ENCODE results near the gene WDR13. TPM values are rescaled to one million over a fixed set of nuclear protein-coding genes. Genes with fewer than 3 reads are reported as not detected.

Gene WDR13
- total RNA-seq, 2 experiments from 2014 or later, result 32.6 to 40.6 TPM

GRCh38 chrX:48580662-48581061, 16.6 kb upstream of the WDR13 start:
- peaks cover 35% of the 10 kb centered on the region for H3K36me3 Mint-ChIP-seq
- no peaks in the 10 kb centered on the region for H3K9me3 Mint-ChIP-seq
- H3K4me1 Mint-ChIP-seq, result peaks cover 18% of the 10 kb centered on the region
- no peak overlapping the region for H3K27ac Mint-ChIP-seq
- DNase-seq, result no peak
- no peaks in the 10 kb centered on the region for H3K27me3 Mint-ChIP-seq
- H3K4me3 Mint-ChIP-seq, result no peak overlapping the region

GRCh38 chrX:48584698-48585097, 12.6 kb upstream of the WDR13 start:
- Mint-ChIP-seq H3K4me1 (peaks cover 1% of the 10 kb centered on the region), H3K27me3 (no peaks in the 10 kb centered on the region), H3K9me3 (no peaks in the 10 kb centered on the region), H3K4me3 (no peak overlapping the region), H3K27ac (no peak overlapping the region), H3K36me3 (no peaks in the 10 kb centered on the region)
- no peak for DNase-seq

- H3K4me3 Mint-ChIP-seq, result no peak overlapping the region
- no peaks in the 10 kb centered on the region for H3K9me3 Mint-ChIP-seq
- H3K36me3 Mint-ChIP-seq, result no peaks in the 10 kb centered on the region
- no peak for DNase-seq
- H3K4me1 Mint-ChIP-seq, result no peaks in the 10 kb centered on the region
- H3K27me3 Mint-ChIP-seq, result no peaks in the 10 kb centered on the region
- H3K27ac Mint-ChIP-seq, result no peak overlapping the region
Observed at GRCh38 chrX:48589482-48590162, 7.7 kb upstream of the WDR13 start.

GRCh38 chrX:48590203-48591103, 6.8 kb upstream of the WDR13 start:
- H3K9me3 Mint-ChIP-seq, result no peaks in the 10 kb centered on the region

GRCh38 chrX:48591255-48591791, 6.0 kb upstream of the WDR13 start:
- no peak overlapping the region for H3K27ac Mint-ChIP-seq
- no peaks in the 10 kb centered on the region for H3K36me3 Mint-ChIP-seq
- H3K4me3 Mint-ChIP-seq, result no peak overlapping the region
- no peaks in the 10 kb centered on the region for H3K4me1 Mint-ChIP-seq
- H3K9me3 Mint-ChIP-seq, result no peaks in the 10 kb centered on the region
- no peak for DNase-seq
- no peaks in the 10 kb centered on the region for H3K27me3 Mint-ChIP-seq

More at GRCh38 chrX:48590203-48591103, 6.8 kb upstream of the WDR13 start:
- Mint-ChIP-seq H3K4me3 (no peak overlapping the region), H3K27ac (no peak overlapping the region), H3K27me3 (no peaks in the 10 kb centered on the region), H3K4me1 (no peaks in the 10 kb centered on the region), H3K36me3 (no peaks in the 10 kb centered on the region)
- no peak for DNase-seq

GRCh38 chrX:48592971-48593370, 4.3 kb upstream of the WDR13 start:
- Mint-ChIP-seq H3K27me3 (no peaks in the 10 kb centered on the region), H3K27ac (no peak overlapping the region)

GRCh38 chrX:48595929-48596328, 1.4 kb upstream of the WDR13 start:
- Mint-ChIP-seq H3K4me1 (peaks cover 7% of the 10 kb centered on the region), H3K9me3 (no peaks in the 10 kb centered on the region), H3K27me3 (no peaks in the 10 kb centered on the region), H3K36me3 (no peaks in the 10 kb centered on the region), H3K27ac (no peak overlapping the region), H3K4me3 (no peak overlapping the region)
- no peak for DNase-seq

More at GRCh38 chrX:48592971-48593370, 4.3 kb upstream of the WDR13 start:
- no peaks in the 10 kb centered on the region for H3K9me3 Mint-ChIP-seq
- H3K4me1 Mint-ChIP-seq, result peaks cover 4% of the 10 kb centered on the region
- H3K36me3 Mint-ChIP-seq, result no peaks in the 10 kb centered on the region
- DNase-seq, result no peak
- H3K4me3 Mint-ChIP-seq, result no peak overlapping the region

- Mint-ChIP-seq H3K9me3 (no peaks in the 10 kb centered on the region), H3K27ac (peak overlapping the region; percentile 99), H3K27me3 (no peaks in the 10 kb centered on the region), H3K4me1 (peaks cover 7% of the 10 kb centered on the region), H3K4me3 (peak overlapping the region; percentile 97), H3K36me3 (no peaks in the 10 kb centered on the region)
- DNase-seq, result no peak
Observed at GRCh38 chrX:48598614-48599013, 1.3 kb downstream of the WDR13 start.

- Mint-ChIP-seq H3K4me3 (no peak overlapping the region), H3K9me3 (no peaks in the 10 kb centered on the region), H3K27me3 (no peaks in the 10 kb centered on the region), H3K4me1 (peaks cover 7% of the 10 kb centered on the region), H3K27ac (no peak overlapping the region), H3K36me3 (no peaks in the 10 kb centered on the region)
- DNase-seq, result no peak
Observed at GRCh38 chrX:48599341-48599740, 2.0 kb downstream of the WDR13 start.

GRCh38 chrX:48600226-48600625, 2.9 kb downstream of the WDR13 start:
- H3K4me3 Mint-ChIP-seq, result no peak overlapping the region
- no peaks in the 10 kb centered on the region for H3K36me3 Mint-ChIP-seq
- no peaks in the 10 kb centered on the region for H3K27me3 Mint-ChIP-seq

GRCh38 chrX:48601741-48602394, 4.6 kb downstream of the WDR13 start:
- no peaks in the 10 kb centered on the region for H3K27me3 Mint-ChIP-seq
- no peak overlapping the region for H3K4me3 Mint-ChIP-seq
- no peak overlapping the region for H3K27ac Mint-ChIP-seq
- peaks cover 7% of the 10 kb centered on the region for H3K4me1 Mint-ChIP-seq
- no peaks in the 10 kb centered on the region for H3K36me3 Mint-ChIP-seq
- no peak for DNase-seq
- no peaks in the 10 kb centered on the region for H3K9me3 Mint-ChIP-seq

More at GRCh38 chrX:48600226-48600625, 2.9 kb downstream of the WDR13 start:
- H3K9me3 Mint-ChIP-seq, result no peaks in the 10 kb centered on the region
- peaks cover 7% of the 10 kb centered on the region for H3K4me1 Mint-ChIP-seq
- no peak for DNase-seq
- no peak overlapping the region for H3K27ac Mint-ChIP-seq

GRCh38 chrX:48604701-48605100, 7.4 kb downstream of the WDR13 start:
- Mint-ChIP-seq H3K4me3 (no peak overlapping the region), H3K27me3 (no peaks in the 10 kb centered on the region), H3K27ac (no peak overlapping the region), H3K9me3 (no peaks in the 10 kb centered on the region), H3K4me1 (no peaks in the 10 kb centered on the region), H3K36me3 (no peaks in the 10 kb centered on the region)
- no peak for DNase-seq

- no peak overlapping the region for H3K27ac Mint-ChIP-seq
Observed at GRCh38 chrX:48606091-48606490, 8.8 kb downstream of the WDR13 start.

GRCh38 chrX:48611703-48612102, 14.4 kb downstream of the WDR13 start:
- Mint-ChIP-seq H3K27ac (no peak overlapping the region), H3K4me3 (no peak overlapping the region), H3K36me3 (no peaks in the 10 kb centered on the region), H3K4me1 (no peaks in the 10 kb centered on the region), H3K27me3 (no peaks in the 10 kb centered on the region), H3K9me3 (no peaks in the 10 kb centered on the region)
- no peak for DNase-seq

More at GRCh38 chrX:48606091-48606490, 8.8 kb downstream of the WDR13 start:
- no peak for DNase-seq
- Mint-ChIP-seq H3K9me3 (no peaks in the 10 kb centered on the region), H3K27me3 (no peaks in the 10 kb centered on the region), H3K4me1 (no peaks in the 10 kb centered on the region), H3K4me3 (no peak overlapping the region), H3K36me3 (no peaks in the 10 kb centered on the region)
